AG09319 (cell line): Measurements from ENCODE around the gene PGBD5.

Experiments used
- DNase-seq: peaks from one replicate; pipeline ENCODE4 v3.0.0-alpha.2; 2010; ENCODE audit warnings: low read depth; ENCODE audit errors: extremely low read depth
- TF ChIP-seq, protein P1 (sequence below): IDR thresholded peaks from 2 replicates; pipeline ENCODE4 v1.5.1; 2011; ENCODE audit warnings: low read depth, mild to moderate bottlenecking, inconsistent platforms, low read length, moderate library complexity

The PGBD5 gene

DNA sequence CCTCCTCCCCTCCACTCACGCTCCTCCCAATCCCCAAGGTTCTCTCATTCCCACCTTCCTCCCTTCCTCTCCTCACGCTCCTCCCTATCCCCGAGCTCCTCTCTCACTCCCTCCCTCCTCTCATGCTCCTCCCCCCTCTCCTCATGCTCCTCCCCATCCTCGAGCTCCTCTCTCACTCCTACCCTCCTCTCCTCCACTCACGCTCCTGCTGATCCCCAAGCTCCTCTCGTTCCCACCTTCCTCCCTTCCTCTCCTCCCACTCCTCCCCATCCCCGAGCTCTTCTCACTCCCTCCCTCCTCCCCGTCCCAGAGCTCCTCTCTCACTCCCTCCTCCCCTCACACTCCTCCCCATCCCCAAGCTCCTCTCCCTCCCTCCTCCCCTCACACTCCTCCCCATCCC, 31.4 kb downstream of the PGBD5 start:
- DNase-seq: no peak
- TF ChIP-seq, protein P1, sequence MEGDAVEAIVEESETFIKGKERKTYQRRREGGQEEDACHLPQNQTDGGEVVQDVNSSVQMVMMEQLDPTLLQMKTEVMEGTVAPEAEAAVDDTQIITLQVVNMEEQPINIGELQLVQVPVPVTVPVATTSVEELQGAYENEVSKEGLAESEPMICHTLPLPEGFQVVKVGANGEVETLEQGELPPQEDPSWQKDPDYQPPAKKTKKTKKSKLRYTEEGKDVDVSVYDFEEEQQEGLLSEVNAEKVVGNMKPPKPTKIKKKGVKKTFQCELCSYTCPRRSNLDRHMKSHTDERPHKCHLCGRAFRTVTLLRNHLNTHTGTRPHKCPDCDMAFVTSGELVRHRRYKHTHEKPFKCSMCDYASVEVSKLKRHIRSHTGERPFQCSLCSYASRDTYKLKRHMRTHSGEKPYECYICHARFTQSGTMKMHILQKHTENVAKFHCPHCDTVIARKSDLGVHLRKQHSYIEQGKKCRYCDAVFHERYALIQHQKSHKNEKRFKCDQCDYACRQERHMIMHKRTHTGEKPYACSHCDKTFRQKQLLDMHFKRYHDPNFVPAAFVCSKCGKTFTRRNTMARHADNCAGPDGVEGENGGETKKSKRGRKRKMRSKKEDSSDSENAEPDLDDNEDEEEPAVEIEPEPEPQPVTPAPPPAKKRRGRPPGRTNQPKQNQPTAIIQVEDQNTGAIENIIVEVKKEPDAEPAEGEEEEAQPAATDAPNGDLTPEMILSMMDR: no peak

DNA sequence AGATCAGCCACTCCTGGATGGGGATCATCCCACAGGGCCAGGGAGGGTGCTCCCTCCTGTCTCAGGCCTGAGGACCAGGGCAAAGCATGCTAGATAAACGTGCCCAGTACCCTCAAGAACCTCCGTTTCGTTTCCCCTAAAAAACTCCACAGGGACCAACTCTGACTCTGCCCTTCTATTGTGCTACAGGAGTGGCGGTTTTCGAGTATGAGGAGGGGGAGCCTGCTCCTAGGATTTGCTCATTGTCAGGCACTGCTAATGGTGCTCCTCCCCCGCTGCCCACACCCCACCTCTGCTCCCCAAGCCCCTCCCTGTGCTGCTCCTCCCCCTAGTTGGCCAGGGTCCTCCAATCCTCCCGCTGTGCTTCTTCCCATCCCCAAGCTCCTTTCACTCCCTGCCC, 32.0 kb downstream of the PGBD5 start:
- DNase-seq: no peak
- TF ChIP-seq, protein P1: no peak

DNA sequence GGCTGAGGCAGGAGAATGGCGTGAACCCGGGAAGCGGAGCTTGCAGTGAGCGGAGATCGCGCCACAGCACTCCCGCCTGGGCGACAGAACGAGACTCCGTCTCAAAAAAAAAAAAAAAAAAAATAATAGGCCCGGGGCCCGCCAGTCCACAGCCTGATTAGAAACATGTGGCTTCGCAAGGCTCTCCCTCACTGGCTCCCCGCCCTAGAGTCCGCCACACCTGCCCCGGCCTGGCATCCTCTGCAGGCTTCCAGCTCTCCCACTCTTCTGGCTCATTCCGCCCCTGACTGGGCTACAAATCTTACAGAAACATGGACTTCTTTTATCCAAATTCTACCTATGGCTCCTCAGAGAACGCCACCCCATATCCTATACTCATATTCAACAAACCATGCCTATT, 32.4 kb downstream of the PGBD5 start:
- TF ChIP-seq, protein P1: no peak
- DNase-seq: no peak

DNA sequence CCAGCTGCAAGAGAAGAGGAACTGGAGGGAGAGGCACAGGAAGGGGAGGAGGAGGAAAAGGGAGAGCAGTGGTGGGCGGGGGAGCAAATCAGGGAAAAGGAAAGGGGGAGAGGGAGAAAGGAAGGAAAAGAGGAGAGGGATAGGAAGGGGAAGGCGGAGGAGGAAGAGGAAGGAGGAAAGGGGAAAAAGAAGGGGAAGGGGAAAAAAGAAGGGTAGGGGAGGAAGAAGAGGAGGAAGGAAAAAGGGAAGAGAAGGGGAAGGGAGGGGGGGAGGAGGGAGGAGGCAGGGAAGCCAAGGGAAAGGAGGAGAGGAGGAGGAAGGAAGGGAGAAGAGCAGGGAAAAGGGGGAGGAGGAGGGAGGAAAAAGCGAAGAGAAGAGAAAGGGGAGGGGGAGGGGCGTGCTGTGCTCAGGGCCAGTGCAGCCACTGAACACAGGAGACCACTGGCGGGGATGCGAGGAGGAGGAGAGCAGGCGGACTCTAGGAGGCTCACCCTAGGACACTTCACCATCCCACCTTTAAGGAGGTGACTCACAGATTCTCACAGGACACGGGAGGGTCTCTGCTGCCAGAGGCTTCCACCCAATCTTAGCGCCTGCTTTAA, 33.1 kb downstream of the PGBD5 start:
- TF ChIP-seq, protein P1: no peak
- DNase-seq: no peak

DNA sequence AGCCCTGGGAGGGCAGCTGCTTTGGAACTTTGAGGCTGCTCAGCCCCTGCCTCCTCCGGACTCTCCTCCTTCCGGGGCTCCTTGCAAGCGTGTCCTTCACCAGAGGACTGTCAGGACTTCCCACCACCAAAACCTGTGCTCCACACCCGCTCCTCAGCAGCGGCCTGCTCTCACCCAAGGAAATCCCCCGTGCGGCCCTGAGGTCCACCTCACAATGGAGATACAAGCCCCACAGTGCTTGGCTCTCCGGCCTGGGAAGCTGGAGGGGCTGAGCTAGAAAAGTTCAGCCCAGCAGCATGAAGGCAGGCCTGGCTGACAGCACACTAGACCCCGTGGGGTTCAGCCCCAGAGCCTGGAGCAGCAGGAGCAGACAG, 33.6 kb downstream of the PGBD5 start:
- DNase-seq: no peak
- TF ChIP-seq, protein P1: no peak

DNA sequence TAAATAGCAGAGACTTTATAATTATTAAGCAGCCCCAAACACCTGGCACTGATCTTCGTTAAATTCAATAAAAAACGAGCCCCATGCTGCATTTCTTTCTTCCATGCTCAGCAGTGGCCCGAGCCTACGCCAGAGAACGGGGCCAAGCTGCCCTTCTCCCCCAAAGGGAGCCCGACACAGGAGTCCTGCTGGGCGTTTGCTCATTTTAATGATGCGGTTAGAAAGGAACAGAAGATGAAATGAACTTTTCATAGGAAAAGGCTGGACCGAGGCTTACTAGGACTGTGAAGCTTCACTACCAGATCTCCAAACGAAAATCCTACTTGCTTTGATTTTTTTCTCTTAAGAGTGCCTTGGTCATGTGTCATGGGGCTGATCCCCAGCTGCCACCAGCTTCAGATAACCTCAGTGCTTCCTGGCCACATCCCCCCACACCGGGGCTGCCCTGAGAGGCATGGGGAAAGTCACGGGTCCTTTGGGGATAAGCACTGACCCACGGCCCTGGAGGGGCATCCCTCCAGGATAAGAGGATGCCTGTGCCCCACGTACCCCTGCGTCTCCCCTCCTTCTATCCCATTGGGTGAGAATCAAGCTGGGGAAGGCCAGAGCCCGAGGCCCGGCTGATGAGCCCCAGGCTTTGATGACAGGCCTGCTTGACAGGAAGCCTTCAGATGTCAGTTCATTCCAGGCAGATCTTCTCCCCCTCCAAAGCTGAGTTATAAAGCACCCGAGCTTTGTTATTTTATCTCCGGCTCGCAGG, 34.2 kb downstream of the PGBD5 start:
- no peak for DNase-seq
- TF ChIP-seq, protein P1: no peak

DNA sequence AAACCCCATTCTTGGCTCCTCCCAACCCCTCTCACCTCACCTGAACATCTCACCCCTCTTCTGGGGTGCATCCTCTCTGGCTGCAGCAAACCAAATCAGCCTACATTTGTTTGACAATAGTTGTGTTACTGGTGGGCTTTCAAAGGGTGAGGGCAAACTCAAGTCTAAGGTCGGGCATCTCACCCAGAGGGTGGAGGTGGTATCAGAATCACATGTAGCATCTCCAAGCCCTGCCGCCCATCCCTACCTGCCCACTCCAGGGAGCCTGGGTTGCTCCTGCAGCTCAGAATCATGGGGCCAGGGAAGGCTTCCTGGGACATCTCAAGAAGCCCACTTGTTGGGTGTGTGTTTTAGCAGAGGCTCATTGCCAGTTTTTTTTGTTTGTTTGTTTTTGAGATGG, 35.8 kb downstream of the PGBD5 start:
- DNase-seq: no peak
- TF ChIP-seq, protein P1: no peak
